SK-N-MC (cell line): ENCODE measurements around the gene ASB11.
"Not testable (repeated sequence)": the region's sequence is repeated elsewhere in the genome, so short reads cannot be mapped to it uniquely, and the experiment has no call there.

Experiments used
- DNase-seq: peaks from one replicate; pipeline ENCODE4 v3.0.0-alpha.2; 2011; ENCODE audit warnings: low read depth, low spot score
- H3K27ac ChIP-seq: fragments of 200-600 bp; sonication (generic); 2 replicates; pipeline ENCODE4 v1.5.1; 2016; ENCODE audit warnings: mixed run types
- H3K36me3 ChIP-seq: fragments of 200-600 bp; sonication (generic); 2 replicates; pipeline ENCODE4 v1.6.1; 2017; ENCODE audit warnings: antibody characterized with exemption, low read length, mixed read lengths; ENCODE audit not compliant: insufficient read depth
- H3K4me3 ChIP-seq: fragments of 200-600 bp; sonication (generic); 2 replicates; pipeline ENCODE4 v1.5.1; 2016
- H3K9ac ChIP-seq: fragments of 200-600 bp; sonication (generic); 2 replicates; pipeline ENCODE4 v1.8.0; 2017; ENCODE audit warnings: mixed run types, mixed read lengths; ENCODE audit not compliant: insufficient read length
- H3K9me3 ChIP-seq: fragments of 200-600 bp; sonication (generic); 2 replicates; pipeline ENCODE4 v1.6.1; 2017; ENCODE audit warnings: low read depth, mild to moderate bottlenecking, antibody characterized with exemption, low read length, moderate library complexity, mixed read lengths
- EZH2 ChIP-seq: fragments of 200-600 bp; sonication (generic); IDR thresholded peaks from one replicate; pipeline ENCODE4 v1.6.1; 2017; ENCODE audit warnings: antibody characterized with exemption
- FOXP2 ChIP-seq: optimal IDR thresholded peaks from 2 replicates; pipeline ENCODE3; 2011; ENCODE audit warnings: mild to moderate bottlenecking, moderate library complexity; ENCODE audit not compliant: insufficient read depth; ENCODE audit errors: extremely low read length, control extremely low read depth
- POLR2AphosphoS5 ChIP-seq: IDR thresholded peaks from 2 replicates; pipeline ENCODE4 v1.6.1; 2012; ENCODE audit warnings: mild to moderate bottlenecking, low read depth, low read length, borderline replicate concordance

ASB11 gene

DNA sequence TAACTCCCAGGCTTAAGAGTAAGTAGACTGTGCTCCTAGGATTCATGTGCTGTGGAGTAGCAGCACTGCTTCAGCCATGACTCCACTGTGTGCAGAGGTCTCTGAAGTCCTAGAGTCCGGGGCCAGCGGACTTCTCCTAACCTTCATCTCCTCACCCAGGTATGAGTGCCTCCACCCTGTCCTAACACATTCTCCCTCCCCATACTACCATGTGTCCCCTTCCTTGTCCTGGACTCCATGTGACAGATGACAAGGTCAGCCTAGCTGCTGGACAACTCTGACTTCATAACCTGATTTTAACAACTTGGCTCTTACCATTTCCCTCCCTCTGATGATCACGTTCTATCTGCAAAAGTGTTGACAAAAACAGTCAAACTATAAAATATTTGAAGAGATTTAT, 16.7 kb downstream of the ASB11 start:
- Histone ChIP-seq H3K9ac (peak overlapping the region; percentile 59), H3K9me3 (no peaks in the 10 kb centered on the region), H3K4me3 (peak overlapping the region; percentile 66), H3K36me3 (no peaks in the 10 kb centered on the region), H3K27ac (peak overlapping the region; percentile 97)
- TF ChIP-seq FOXP2 (no peak), EZH2 (no peak), POLR2AphosphoS5 (no peak)
- no peak for DNase-seq

DNA sequence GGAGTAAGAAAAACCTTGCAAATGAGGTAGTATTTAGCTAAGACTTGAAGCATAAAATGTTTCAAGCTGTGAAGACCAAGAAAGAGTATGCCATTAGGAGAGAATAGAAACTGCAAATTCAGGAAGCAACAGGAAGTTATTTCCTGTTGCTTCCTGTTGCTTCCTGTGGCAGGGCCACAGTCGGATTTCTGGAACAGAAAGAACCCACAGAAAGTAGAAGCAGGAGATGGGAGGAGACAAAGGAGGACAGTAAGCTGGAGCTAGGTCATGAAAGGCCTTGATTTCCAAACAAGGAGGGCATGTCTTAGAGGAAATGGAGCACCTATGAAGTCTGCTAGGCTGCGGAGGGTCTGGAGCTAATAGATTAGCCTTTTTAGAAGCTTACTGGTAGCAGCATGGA, 17.2 kb downstream of the ASB11 start:
- H3K9me3 ChIP-seq: no peaks in the 10 kb centered on the region
- TF ChIP-seq EZH2 (no peak), FOXP2 (no peak), POLR2AphosphoS5 (peak; percentile 54)
- H3K9ac ChIP-seq: peak overlapping the region; percentile 59
- H3K4me3 ChIP-seq: peak overlapping the region; percentile 66
- peak overlapping the region; percentile 97 for H3K27ac ChIP-seq
- DNase-seq: peak; percentile 24
- no peaks in the 10 kb centered on the region for H3K36me3 ChIP-seq

DNA sequence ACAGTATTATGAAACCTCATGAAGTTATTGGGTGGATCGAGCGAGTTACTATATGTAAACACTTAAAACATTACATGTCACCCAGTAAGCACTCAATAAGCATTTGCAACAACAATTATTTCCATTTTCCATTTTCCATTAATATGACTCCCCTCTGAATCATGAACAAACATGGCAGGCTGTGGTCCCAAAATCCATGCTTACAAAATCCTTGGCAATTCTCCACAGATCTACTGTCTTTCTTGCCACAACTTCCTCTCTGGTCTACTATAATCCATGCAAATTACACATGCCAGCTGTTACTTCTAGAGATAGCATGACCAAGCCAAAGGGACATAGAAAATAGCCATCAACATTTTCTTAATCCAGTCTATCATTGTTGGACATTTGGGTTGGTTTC, 22.0 kb downstream of the ASB11 start:
- TF ChIP-seq POLR2AphosphoS5 (no peak), FOXP2 (no peak), EZH2 (no peak)

DNA sequence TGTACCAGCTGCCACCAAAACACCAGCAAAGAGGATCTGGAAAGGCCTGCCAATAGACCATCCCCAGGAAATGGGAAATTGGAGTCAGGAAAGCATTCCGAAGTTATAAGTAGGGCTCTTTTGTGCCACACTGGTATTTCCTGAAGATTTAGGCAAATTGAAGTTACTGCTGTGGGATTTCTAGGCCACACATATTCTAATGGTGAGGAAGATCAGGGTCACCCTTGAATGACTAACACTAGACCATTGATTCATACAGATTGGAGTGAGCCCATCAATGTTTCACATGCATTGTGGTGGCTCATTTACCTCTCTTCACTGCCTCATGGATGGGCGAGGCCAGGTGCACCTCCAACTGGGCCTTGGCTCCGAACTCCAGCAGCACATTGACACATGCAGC, 22.6 kb downstream of the ASB11 start:
- DNase-seq: no peak
- no peak overlapping the region for H3K4me3 ChIP-seq
- TF ChIP-seq FOXP2: no peak
- TF ChIP-seq EZH2: no peak
- no peak for TF ChIP-seq POLR2AphosphoS5
- H3K36me3 ChIP-seq: no peaks in the 10 kb centered on the region
- no peaks in the 10 kb centered on the region for H3K9me3 ChIP-seq
- no peak overlapping the region for H3K27ac ChIP-seq
- H3K9ac ChIP-seq: no peak overlapping the region

More for the DNA sequence above, 22.0 kb downstream of the ASB11 start:
- no peak for DNase-seq
- no peak overlapping the region for H3K9ac ChIP-seq
- no peaks in the 10 kb centered on the region for H3K36me3 ChIP-seq
- H3K9me3 ChIP-seq: no peaks in the 10 kb centered on the region
- no peak overlapping the region for H3K27ac ChIP-seq
- H3K4me3 ChIP-seq: no peak overlapping the region

DNA sequence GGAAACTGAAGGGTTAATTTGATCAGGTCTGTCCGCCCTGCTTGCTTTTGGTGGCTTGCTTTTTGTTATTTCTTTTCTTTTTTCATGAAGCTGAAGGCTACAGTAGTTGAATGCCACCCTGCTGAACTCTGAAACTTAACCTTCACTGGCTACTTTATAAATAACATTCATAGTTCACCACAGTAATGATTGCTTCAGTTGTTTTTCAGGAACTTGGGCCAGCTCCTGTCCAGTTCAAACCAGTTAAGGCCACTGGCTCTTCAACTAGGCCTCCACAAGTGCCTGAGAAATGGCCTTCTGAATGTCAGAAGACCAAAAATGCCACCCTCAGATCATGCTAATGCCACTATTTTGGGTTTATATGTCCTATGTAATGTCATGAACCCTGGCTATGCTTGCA, 37.8 kb downstream of the ASB11 start:
- no peak overlapping the region for H3K4me3 ChIP-seq
- no peaks in the 10 kb centered on the region for H3K9me3 ChIP-seq
- H3K36me3 ChIP-seq: no peaks in the 10 kb centered on the region
- DNase-seq: no peak
- H3K9ac ChIP-seq: no peak overlapping the region
- no peak overlapping the region for H3K27ac ChIP-seq
- TF ChIP-seq FOXP2: no peak
- no peak for TF ChIP-seq EZH2
- TF ChIP-seq POLR2AphosphoS5: no peak

DNA sequence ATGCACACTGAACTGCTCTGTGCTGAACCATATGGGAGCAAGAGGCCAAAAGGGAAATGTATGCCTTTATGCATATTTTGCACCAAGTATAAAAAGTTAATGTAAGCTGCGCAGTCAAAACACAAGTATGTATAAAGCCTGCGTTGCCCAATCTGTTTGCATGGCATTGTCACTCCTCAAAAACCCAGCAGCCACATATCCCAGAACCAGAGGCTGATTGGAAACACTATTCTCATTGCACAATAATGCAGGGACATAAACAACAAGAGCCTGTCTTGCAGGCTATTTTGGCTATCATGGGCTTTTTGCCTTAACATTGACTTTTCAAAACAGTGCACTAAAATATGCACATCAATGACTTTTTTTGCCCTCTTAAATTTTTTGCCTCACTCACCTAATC, 40.5 kb downstream of the ASB11 start:
- H3K4me3 ChIP-seq: no peak overlapping the region
- no peak overlapping the region for H3K9ac ChIP-seq
- no peak for DNase-seq
- TF ChIP-seq EZH2: no peak
- TF ChIP-seq POLR2AphosphoS5: no peak
- no peak for TF ChIP-seq FOXP2
- H3K9me3 ChIP-seq: no peaks in the 10 kb centered on the region
- no peak overlapping the region for H3K27ac ChIP-seq
- no peaks in the 10 kb centered on the region for H3K36me3 ChIP-seq

DNA sequence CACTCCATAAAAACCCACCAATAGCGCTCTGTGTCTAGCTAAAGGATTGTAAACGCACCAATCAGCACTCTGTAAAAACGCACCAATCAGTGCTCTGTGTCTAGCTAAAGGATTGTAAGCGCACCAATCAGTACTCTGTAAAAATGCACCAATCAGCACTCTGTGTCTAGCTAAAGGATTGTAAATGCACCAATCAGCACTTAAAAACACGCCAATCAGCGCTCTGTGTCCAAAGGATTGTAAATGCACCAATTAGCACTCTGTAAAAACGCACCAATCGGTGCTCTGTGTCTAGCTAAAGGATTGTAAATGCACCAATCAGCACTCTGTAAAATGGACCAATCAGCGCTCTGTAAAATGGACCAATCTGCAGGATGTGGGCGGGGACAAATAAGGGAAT, 42.2 kb downstream of the ASB11 start:
- not testable (repeated sequence) for DNase-seq, H3K9ac ChIP-seq, H3K27ac ChIP-seq, H3K4me3 ChIP-seq, H3K9me3 ChIP-seq, H3K36me3 ChIP-seq

DNA sequence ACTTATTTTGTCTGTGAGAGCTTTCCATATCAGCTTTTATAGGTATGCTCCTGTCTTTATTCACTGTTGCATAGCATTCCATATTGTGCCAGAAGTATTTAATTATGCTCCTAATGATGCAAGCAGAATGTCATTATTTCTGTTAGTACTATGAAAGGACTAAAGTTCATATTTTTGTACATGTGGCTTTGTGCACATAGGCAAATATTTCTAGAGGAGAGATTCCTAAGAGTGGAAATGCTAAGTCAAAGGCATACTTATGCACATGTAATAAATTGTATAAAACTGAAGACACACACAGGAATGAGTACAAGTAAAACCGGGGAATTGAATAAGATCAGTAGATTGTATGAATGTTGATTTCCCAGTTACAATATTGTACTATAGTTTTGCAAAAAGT, 43.7 kb downstream of the ASB11 start:
- Histone ChIP-seq H3K9me3 (no peaks in the 10 kb centered on the region), H3K9ac (no peak overlapping the region), H3K27ac (no peak overlapping the region), H3K36me3 (no peaks in the 10 kb centered on the region), H3K4me3 (no peak overlapping the region)
- no peak for DNase-seq
- TF ChIP-seq POLR2AphosphoS5 (no peak), FOXP2 (no peak), EZH2 (no peak)

DNA sequence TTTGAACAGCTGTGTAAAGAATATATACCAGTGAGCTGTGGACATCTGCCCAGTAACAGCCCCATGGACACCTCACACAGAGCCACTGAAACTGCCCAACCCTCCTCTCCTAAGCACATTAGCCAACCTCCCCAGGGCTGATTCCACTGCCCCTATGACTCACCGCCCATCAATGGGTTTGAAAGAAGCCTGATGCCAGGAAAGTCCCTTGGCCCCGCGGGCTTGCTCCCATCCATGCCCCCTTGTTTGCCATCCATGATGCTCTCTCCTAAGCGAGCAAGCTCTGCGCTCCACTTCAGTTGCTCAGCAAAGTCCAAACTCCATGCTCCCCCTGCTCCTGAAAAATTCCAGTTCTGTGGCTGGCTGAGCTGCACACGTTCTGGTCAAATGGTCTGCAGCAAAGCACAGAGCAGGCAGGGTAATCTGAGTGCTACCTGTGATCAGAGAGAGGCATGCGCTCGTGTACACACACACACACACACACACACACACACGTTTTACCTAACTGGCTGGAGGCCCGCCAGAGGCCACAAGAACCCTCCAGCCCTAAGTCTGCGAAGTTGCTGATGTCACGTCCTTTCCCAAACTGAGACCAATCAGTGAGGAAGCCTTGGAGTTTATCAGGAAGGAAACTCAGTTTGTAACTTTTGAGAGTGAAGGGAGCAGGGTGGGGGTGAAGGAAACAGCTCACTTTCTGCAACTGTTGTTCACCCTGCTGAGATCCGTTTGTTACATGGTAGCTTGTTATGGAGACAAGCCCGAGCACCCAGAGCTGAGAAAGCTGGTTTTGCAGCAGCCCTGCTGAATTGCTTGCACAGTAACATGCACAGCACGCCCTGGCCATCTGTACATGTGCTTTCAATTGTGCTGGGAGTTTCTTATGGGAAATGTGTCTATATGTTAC, 45.6 kb downstream of the ASB11 start, which contains the start of gene ASB9:
Gene ASB9 (minus strand): TSS at position 466 of the 904 bp plus-strand sequence. CDS start 209 bp downstream, at position 257.
- no peak for TF ChIP-seq FOXP2
- Histone ChIP-seq H3K36me3 (no peaks in the 10 kb centered on the region), H3K4me3 (no peak within 1 kb of the TSS), H3K9me3 (no peaks in the 10 kb centered on the region), H3K9ac (no peak within 1 kb of the TSS), H3K27ac (no peak within 1 kb of the TSS)
- no peak for DNase-seq
